GM15510 (cell line): ENCODE results near the gene FREM2.

Experiments
- POLR2A ChIP-seq: IDR thresholded peaks from 3 replicates; pipeline ENCODE4 v1.6.1; 2011; ENCODE audit warnings: borderline replicate concordance; ENCODE audit not compliant: insufficient read length; ENCODE audit errors: extremely low read depth

Gene FREM2

DNA sequence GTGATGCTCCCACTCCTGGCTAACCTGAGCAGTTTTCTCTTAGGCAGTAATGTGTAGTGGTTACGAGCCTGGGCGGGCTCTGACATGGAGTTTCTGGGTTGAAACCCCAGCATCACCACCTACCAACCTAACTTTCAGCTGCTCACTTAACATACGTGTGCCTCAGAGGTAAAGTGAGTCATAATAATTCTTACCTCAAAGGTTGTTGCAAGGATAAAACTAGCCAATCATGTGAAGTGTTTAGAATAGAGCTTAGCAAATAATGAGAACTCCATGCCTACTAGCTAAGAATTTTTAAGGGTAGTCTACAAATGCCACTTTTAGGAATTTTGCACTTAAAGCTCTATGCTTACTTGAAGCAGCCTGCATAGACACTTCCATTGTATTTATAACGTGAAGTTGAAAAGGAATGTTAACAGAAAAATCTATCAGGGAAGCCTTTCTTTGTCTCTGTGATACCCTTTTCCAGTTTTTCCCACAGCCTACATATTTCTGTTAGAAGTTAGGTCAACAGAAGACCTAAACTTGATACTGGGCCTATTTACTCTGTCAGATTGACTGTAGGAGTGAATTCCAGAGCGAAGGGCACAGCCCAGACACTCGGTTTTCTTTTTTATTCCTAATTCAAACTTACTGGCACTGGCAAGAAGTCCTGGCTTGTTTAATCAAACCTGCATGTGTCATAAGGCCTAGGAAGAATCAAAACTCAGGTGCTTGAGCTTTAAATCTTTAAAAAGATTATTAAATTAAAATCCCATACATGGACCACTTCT lies 90.7 kb downstream of the FREM2 start:
- no peak for TF ChIP-seq POLR2A

DNA sequence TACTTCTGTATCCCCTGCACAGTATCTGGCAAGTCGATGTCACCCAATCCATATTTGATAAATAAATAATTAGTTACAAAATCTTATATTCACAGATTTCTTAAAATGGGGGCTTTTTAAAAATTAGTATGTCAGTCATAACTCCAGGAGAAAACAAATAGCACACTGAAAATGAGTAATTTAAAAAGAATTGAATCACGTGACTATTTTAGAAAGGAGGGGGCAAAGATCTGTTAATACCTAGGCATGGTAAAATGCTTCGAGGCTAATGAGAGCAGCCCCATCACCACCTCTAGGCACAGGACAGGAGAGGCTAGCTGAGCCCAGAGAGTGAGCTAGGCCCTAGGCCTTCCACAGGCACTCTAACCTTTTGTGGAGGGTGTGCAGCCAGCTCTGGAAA lies 94.7 kb downstream of the FREM2 start:
- no peak for TF ChIP-seq POLR2A

DNA sequence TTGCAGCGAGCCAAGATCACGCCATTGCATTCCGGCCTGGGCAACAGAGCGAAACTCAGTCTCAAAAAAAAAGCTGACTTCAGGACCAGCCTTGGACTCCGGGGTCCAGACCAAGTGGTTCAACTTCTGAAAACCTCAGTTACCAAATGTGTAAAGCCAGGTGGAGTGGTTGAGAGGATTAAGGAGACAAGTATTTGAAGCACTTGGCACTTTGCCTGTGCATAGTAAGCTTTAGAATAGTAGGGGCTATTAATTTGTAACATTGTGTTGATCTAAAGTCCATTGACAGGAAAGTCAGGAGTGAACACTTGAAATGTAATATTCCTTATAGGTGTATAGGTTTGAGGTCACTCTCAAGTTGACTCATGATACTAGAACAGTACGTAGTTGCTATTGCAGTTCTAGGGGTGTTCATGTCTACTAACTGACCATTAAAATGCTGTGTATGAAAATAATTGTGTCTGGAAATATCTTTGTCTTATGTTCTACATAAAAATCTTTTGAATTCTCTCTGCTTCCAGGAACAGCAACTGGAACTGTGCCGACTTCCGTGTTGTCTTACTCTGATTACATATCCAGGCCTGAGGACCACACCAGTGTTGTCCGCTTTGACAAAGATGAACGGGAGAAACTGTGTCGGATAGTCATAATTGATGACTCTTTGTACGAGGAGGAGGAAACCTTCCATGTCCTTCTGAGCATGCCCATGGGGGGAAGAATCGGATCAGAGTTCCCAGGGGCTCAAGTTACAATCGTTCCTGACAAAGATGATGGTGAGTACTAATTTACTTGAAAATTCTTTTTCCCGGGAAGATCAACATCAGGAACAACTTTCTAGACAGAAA lies 97.4 kb downstream of the FREM2 start:
- TF ChIP-seq POLR2A, result no peak

DNA sequence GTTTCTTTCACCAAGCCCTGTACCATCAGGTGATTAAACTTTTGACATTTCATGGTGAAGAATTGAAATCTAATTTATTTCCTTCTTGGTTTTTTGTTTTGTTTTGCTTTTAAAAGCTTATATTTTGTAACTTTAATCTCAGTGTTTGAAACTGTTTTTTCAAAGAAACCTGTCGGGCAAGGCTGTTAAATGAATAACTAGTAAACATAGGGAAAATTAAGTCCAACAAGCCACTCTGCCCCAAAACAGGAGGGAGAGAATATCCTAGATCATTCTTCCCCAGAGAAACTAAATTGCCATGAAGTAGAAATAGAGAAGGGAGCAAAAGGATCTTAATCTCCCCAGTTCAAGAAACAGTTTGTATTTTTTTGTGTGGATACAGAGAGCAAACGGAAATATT lies 98.2 kb downstream of the FREM2 start:
- no peak for TF ChIP-seq POLR2A

DNA sequence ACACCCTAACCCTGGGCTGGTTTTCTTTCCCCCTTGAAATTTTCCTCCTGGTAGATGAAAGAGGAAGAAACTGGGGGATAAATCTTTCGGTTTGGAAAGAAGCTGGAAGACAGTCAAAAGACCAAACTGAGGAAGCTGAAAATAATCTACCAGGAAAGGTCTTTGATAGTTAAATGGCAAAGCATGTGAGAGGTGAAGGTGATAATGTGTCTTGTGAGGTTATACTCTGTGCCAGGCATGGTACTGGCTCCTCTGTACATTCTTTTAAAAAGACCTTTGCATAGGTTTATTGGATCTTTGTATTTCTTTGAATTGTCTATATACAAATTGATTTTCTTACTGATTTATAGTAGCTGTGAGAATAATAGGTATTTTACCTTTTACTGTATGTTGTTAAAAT lies 98.6 kb downstream of the FREM2 start:
- TF ChIP-seq POLR2A, result no peak

DNA sequence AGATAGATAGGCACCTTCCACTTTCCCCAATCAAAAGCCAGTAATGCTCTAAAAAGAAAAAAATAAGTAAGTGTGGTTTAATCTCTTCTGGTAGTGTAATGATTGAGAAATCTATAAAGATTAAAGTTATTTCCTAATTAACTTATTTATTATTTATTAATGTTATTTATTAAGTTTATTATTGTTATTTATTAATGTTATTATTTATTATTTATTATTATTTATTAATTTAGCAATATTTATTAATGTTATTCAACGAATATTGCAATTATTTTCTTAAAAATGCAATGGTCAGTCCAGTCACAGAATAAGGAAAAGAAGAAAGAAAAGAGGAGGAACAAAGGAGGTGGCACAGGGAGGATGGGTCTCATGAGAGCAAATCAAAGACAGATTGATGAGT lies 100.7 kb downstream of the FREM2 start:
- no peak for TF ChIP-seq POLR2A

DNA sequence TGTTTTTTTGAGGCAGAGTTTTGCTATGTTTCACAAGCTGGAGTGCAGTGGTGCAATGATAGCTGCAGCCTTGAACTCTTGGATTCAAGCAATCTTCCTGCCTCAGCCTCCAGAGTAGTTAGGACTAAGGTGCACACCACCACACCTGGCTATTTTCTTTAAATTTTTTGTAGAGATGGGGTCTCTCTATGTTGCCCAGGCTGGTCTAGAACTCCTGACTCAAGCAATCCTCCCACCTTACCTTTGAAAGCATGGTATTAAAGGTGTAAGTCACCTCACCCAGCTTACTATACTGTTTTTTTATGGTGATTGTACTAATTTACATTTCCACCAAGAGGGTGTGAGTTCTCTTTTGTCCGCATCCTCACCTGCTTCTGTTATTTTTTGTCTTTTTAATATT lies 110.0 kb downstream of the FREM2 start:
- TF ChIP-seq POLR2A, result no peak

DNA sequence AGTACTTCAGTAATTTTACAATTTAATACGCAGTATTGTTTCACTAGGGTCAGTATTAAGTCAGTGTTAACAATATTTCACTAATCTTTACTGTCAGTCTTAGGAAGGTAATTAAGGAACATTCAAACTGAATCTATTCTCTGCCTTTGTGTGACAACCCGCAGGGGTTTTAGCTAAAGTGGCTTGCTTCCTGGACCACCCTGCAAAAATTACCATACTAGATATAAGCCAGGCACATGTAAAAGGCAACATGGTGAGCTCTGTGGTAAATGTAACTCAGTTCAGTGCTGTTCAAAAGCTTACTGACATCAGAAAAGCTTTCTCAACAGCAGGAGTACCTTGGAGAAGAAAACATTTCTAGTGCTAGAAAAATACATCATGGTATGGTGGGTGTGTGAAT lies 116.7 kb downstream of the FREM2 start:
- no peak for TF ChIP-seq POLR2A

DNA sequence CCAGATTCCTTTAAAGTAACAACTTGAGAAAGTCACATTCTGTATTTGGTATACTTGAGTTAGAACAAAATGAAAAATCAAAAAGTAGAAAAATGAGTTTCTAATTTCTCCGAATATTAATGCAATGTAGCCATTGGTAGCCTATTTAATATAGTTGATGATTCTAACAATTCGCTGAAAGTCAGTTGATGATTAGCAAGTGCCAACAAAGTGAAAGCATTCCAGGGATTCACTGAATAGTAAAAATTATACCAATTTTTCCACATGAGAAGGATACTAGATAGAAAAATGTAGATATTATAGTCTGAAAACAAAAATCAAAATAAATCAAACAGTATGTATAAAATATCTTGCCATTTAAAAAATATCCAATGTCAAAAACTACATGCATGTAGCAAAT lies 117.2 kb downstream of the FREM2 start:
- TF ChIP-seq POLR2A, result no peak

DNA sequence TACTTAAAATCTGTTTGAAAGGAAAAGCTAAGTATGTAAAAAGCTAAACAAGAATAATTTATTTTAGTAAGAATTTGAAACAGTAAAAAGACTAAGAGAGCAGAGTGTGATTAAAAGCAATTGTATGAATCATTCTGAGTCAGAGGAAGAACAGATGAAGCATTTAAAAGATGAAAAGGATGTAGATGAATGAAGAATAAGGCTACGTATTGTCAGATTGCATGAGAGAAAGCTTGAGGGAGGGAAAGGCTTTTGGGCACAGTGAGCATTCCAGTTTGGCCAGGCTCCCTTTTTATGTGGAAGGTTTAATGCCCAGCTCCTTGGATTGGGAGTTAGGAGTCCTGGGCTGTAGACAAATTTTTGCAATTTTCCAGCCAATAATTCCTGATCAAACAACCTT lies 117.7 kb downstream of the FREM2 start:
- TF ChIP-seq POLR2A, result no peak

DNA sequence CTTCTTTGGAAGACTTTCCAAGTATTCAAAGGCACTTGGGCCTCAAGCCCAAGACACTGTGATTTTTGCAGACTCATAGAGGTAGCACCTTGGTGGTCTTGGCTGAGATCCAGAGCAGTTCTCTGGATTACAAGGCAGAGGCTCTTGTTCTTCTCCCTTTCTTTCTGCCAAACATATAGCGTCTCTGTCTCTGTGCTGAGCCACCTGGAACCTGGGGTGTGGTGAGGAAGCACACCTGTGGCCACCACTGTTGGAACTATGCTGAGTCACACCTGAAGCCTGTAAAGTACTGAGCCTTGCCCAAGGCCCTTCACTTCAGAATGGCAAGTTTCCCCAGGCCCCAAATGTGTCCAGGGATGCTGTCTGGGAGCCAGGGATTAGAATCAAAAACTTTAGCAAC lies 127.5 kb downstream of the FREM2 start:
- no peak for TF ChIP-seq POLR2A

DNA sequence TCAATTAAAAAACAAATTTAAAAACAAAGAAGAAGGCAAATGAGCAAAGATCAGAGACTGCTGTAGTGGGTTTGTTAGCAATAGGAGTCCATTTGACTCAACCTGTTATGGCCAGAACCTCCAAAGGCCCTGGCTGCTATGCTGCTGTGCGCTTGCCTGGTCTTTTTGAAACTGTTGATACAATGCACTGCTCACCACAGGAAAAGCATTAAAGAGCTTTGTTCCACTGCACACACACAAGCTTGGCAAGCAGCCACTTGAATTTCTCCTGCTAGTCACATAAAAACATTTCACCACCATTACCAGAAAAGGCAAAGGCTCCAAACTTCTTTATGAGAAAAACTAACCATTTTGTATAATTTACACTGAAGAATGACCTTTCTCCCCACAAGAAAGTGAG lies 132.2 kb downstream of the FREM2 start:
- TF ChIP-seq POLR2A, result no peak

DNA sequence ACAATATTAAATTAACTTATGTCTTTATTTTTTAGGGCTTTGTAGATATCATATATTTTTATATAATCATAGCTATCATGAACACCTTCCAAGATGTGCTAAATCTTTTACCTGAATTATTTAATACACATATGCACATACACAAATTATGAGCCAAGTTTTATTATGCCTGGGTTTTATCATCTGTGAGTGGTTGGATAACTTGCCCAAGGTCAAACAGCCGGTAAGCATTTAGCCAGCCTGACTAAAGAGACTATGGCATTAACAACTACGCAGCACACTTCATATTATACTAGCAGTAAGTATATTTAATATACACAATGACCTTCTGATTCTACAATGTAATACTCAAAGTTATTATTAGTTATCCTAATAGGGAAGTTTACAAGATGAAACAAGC lies 132.7 kb downstream of the FREM2 start:
- TF ChIP-seq POLR2A, result no peak

DNA sequence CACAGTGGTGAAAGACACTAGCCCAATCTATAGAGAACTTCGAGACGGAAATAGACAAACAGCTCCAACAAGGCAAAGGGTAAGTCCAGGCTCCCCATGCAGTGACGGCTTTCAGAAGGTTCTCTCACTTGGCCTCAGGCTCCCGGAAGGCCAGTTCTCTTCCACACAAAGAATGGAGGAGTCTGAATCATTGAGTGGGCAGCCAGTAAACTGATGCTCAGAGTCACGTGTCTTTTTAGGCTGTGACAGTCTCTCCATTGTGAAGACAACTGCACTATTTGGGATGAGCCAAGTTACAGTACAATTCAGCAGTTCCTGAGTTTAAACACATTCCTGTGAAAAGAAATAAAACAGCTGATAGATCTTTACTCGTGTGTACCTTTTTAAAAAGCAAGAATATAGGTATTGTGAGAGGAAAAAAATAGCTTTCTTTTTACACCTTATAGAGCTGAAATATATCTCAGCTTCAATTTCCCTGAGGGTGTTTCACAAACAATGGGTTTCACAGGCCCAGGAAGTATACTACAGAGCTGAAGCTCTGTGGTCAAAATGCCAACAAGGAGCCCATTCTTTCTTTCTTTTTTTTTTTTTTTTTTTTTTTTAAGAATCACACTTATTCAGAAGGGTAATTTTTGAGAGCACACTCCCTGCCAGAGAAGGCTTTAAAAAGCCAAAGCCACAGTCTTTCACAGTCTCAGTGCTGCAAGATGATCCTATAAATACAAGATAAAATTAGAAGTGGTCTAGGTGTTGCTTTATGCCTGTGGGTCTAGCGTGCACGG lies 135.1 kb downstream of the FREM2 start:
- TF ChIP-seq POLR2A, result no peak

DNA sequence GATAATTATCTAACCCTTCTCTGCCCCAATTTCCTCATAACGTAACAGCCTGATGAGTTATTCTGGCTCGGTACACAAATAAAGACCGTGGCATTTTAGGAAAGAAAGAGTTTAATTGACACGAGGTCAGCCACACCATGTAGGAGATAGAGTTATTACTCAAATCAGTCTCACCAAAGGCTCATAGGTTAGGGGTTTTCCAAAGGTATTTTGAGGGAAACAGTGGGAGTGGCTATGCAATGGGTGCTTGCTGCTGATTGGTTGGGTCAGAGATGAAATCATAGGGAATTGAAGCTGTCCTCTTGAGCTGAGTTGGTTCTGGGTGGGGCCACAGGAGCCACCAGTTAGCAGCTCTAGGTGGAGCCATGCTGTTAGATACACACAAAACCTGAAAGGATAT lies 137.5 kb downstream of the FREM2 start:
- TF ChIP-seq POLR2A, result no peak
